ENCODE measurements around the gene KLHDC4.
"Not testable (repeated sequence)": the region's sequence is repeated elsewhere in the genome, so short reads cannot be mapped to it uniquely, and the experiment has no call there.

KLHDC4 gene

DNA sequence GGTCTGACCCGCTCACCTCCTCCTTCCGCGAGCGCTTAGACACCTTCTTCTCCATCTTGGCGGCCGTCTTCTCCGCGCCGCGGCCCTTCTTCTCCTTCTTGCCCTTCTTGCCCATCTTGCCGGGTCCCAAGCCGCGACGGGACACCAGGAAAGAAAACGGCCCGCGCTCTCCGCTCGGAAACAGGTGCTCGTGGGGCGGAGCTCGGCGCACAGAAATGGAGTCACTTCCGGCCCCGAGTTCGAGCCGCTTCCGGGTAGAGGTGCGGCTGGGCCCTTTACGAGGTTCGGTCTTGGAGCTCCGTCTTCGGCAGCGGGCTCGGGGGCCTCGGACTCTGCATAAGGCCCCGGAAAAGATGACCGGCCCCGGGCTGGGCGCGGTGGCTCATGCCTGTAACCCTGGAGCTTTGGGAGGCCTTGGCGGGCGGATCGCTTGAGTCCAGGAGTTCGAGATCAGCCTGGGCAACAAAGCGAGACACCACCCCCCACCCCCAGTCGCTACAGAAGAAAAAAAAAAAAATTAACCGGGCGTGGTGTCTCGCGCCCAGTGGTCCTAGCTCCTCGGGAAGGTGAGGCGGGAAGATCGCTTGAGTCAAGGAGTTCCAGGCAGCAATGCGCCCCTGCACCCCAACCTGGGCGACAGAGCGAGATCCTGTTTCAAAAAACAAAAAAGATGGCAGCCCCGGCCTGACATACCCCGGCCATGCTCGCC is at the start of gene KLHDC4:
KLHDC4 (minus strand) TSS at position 211 of the 709 bp plus-strand sequence; CDS start at position 115, 96 bp downstream.
- Histone ChIP-seq H3K9me3 (ENCODE audit: insufficient read depth, low read length, severe bottlenecking) (no peaks in the 10 kb centered on the region), H4K20me1 (ENCODE audit: insufficient read depth, low read length) (peaks cover 37% of the 10 kb centered on the region), H3K9ac (ENCODE audit: low read depth, low read length) (peak within 1 kb of the TSS; percentile 87), H3K27ac (ENCODE audit: low read length) (peak within 1 kb of the TSS; percentile 90), H3K79me2 (ENCODE audit: insufficient read depth, low read length) (peaks cover 57% of the 10 kb centered on the region), H3K4me3 (ENCODE audit: low read depth in 1 of 2, low read length in 2 of 2) (peak within 1 kb of the TSS; percentile 88 to 94), H3K4me2 (ENCODE audit: insufficient read depth, low read length) (peak within 1 kb of the TSS; percentile 83), H3K36me3 (ENCODE audit: insufficient read depth, low read length) (peaks cover 38% of the 10 kb centered on the region), H2AFZ (ENCODE audit: low read depth, low read length) (peak within 1 kb of the TSS; percentile 84), H3K27me3 (ENCODE audit: insufficient read depth, low read length, poor library complexity) (no peaks in the 10 kb centered on the region), H3K4me1 (ENCODE audit: insufficient read depth, low read length) (peaks cover 46% of the 10 kb centered on the region)
- peak; percentile 91 for DNase-seq
- peak; percentile 81 for ATAC-seq (ENCODE audit: insufficient read depth, low read depth)
- no peak for TF ChIP-seq EZH2 (IDR thresholded peaks at IDR 0.05; ENCODE audit: borderline replicate concordance, low read depth, low read length, severe bottlenecking)
- TF ChIP-seq, protein P1, sequence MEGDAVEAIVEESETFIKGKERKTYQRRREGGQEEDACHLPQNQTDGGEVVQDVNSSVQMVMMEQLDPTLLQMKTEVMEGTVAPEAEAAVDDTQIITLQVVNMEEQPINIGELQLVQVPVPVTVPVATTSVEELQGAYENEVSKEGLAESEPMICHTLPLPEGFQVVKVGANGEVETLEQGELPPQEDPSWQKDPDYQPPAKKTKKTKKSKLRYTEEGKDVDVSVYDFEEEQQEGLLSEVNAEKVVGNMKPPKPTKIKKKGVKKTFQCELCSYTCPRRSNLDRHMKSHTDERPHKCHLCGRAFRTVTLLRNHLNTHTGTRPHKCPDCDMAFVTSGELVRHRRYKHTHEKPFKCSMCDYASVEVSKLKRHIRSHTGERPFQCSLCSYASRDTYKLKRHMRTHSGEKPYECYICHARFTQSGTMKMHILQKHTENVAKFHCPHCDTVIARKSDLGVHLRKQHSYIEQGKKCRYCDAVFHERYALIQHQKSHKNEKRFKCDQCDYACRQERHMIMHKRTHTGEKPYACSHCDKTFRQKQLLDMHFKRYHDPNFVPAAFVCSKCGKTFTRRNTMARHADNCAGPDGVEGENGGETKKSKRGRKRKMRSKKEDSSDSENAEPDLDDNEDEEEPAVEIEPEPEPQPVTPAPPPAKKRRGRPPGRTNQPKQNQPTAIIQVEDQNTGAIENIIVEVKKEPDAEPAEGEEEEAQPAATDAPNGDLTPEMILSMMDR (IDR thresholded peaks at IDR 0.05; ENCODE audit: borderline replicate concordance, extremely low read depth, low read length, poor library complexity, severe bottlenecking): no peak

DNA sequence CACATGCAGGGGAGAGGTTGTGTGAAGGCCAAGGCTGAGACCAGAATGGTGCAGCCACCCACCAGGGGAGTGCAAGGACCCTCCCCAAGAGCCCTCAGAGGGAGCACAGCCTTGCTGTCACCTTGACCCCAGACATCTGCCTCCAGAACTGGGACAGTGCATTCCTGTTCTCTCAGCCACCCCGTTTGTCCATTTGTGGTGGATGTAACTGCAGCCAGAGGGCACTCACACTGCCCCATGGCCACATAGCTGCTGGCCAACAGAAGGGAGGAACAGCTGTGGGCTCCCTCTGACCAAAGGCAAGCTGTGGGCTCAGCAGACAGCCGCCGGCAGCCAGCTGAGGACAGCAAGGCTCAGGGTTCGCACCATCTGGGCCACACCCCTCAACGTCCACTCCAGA is 49.8 kb upstream of the KLHDC4 start:
- H4K20me1 ChIP-seq (ENCODE audit: insufficient read depth, low read length): no peaks in the 10 kb centered on the region

DNA sequence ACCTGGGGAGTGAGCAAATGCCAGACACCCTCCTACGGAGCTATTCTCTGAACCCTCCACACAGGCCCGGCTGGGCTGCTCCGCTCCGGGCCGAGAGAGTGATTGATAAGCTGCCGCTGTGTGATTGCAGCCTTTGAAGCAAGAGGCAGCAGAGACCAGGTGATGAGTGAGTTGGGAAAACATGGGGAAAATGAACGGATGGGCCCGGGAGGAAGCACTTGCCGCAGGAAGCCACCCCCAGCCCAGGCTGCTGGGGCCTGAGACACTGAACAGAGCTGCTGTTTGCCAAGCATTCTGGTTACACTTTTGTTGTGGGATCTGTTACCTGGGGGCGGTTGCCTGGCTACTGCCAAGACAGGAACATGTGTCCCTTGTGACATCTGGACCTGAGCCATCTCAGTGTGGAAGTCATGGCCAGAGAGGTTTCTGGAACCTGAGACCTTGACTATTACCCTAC is 46.4 kb upstream of the KLHDC4 start:
- no peak overlapping the region for H3K4me2 ChIP-seq (ENCODE audit: insufficient read depth, low read length)
- H2AFZ ChIP-seq (ENCODE audit: low read depth, low read length): no peak overlapping the region
- H4K20me1 ChIP-seq (ENCODE audit: insufficient read depth, low read length): no peaks in the 10 kb centered on the region
- H3K9me3 ChIP-seq (ENCODE audit: insufficient read depth, low read length, severe bottlenecking): peaks cover 9% of the 10 kb centered on the region
- ATAC-seq (ENCODE audit: insufficient read depth, low read depth) (no peak), DNase-seq (no peak)
- H3K4me1 ChIP-seq (ENCODE audit: insufficient read depth, low read length): peaks cover 41% of the 10 kb centered on the region
- no peak overlapping the region for H3K27ac ChIP-seq (ENCODE audit: low read length)
- H3K4me3 ChIP-seq (ENCODE audit: low read depth in 1 of 2, low read length in 2 of 2): no peak overlapping the region
- no peaks in the 10 kb centered on the region for H3K27me3 ChIP-seq (ENCODE audit: insufficient read depth, low read length, poor library complexity)
- H3K79me2 ChIP-seq (ENCODE audit: insufficient read depth, low read length): no peaks in the 10 kb centered on the region
- TF ChIP-seq, protein P1 (IDR thresholded peaks at IDR 0.05; ENCODE audit: borderline replicate concordance, extremely low read depth, low read length, poor library complexity, severe bottlenecking): no peak
- TF ChIP-seq EZH2 (IDR thresholded peaks at IDR 0.05; ENCODE audit: borderline replicate concordance, low read depth, low read length, severe bottlenecking): no peak
- H3K9ac ChIP-seq (ENCODE audit: low read depth, low read length): no peak overlapping the region
- no peaks in the 10 kb centered on the region for H3K36me3 ChIP-seq (ENCODE audit: insufficient read depth, low read length)

More for the DNA sequence above, 49.8 kb upstream of the KLHDC4 start:
- DNase-seq (no peak), ATAC-seq (ENCODE audit: insufficient read depth, low read depth) (no peak)
- H3K36me3 ChIP-seq (ENCODE audit: insufficient read depth, low read length): no peaks in the 10 kb centered on the region
- no peak overlapping the region for H2AFZ ChIP-seq (ENCODE audit: low read depth, low read length)
- H3K4me3 ChIP-seq (ENCODE audit: low read depth in 1 of 2, low read length in 2 of 2): no peak overlapping the region
- H3K4me1 ChIP-seq (ENCODE audit: insufficient read depth, low read length): peaks cover 8% of the 10 kb centered on the region
- H3K9me3 ChIP-seq (ENCODE audit: insufficient read depth, low read length, severe bottlenecking): peaks cover 21% of the 10 kb centered on the region
- no peaks in the 10 kb centered on the region for H3K27me3 ChIP-seq (ENCODE audit: insufficient read depth, low read length, poor library complexity)
- H3K79me2 ChIP-seq (ENCODE audit: insufficient read depth, low read length): no peaks in the 10 kb centered on the region
- H3K27ac ChIP-seq (ENCODE audit: low read length): peak overlapping the region; percentile 4; the same call in 1 of the 2 replicates
- no peak overlapping the region for H3K4me2 ChIP-seq (ENCODE audit: insufficient read depth, low read length)
- H3K9ac ChIP-seq (ENCODE audit: low read depth, low read length): no peak overlapping the region
- TF ChIP-seq, protein P1 (IDR thresholded peaks at IDR 0.05; ENCODE audit: borderline replicate concordance, extremely low read depth, low read length, poor library complexity, severe bottlenecking): no peak
- no peak for TF ChIP-seq EZH2 (IDR thresholded peaks at IDR 0.05; ENCODE audit: borderline replicate concordance, low read depth, low read length, severe bottlenecking)

DNA sequence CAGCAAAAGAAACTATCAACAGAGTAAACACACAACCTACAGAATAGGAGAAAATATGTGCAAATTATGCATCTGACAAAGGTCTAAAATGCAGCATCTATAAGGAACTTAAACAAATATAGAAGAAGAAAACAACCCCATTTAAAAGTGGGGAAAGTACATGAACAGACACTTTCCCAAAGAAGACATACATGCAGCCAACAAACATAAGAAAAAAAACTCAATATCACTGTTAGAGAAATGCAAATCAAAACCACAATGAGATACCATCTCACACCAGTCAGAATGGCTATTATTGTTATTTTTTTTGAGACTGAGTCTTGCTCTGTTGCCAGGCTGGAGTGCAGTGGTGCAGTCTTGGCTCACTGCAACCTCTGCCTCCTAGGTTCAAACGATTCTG is 45.7 kb upstream of the KLHDC4 start:
- not testable (repeated sequence) for H3K9me3 ChIP-seq (ENCODE audit: insufficient read depth, low read length, severe bottlenecking); H3K9ac ChIP-seq (ENCODE audit: low read depth, low read length); H4K20me1 ChIP-seq (ENCODE audit: insufficient read depth, low read length); ATAC-seq (ENCODE audit: insufficient read depth, low read depth); H3K36me3 ChIP-seq (ENCODE audit: insufficient read depth, low read length); H2AFZ ChIP-seq (ENCODE audit: low read depth, low read length); H3K27me3 ChIP-seq (ENCODE audit: insufficient read depth, low read length, poor library complexity); DNase-seq; H3K4me3 ChIP-seq (ENCODE audit: low read depth in 1 of 2, low read length in 2 of 2); H3K79me2 ChIP-seq (ENCODE audit: insufficient read depth, low read length); H3K4me2 ChIP-seq (ENCODE audit: insufficient read depth, low read length); H3K27ac ChIP-seq (ENCODE audit: low read length)
- peaks cover 49% of the 10 kb centered on the region for H3K4me1 ChIP-seq (ENCODE audit: insufficient read depth, low read length)

All from DND-41 (cell line).